GM23338 (cell line): ENCODE results near the gene KCTD3. TPM values are rescaled to one million over a fixed set of nuclear protein-coding genes. Genes with fewer than 3 reads are reported as not detected.

Experiments
- polyA plus RNA-seq: library from polyadenylated mRNA; unstranded; fragments of >200 nt; fragmentation: Nextera tagmentation; extraction: Ambion mirVana; gene quantifications from 2 replicates; pipeline ENCODE4 v1.2.1, GENCODE V29; 2016
- small RNA-seq: library from RNA; depleted of rRNA; stranded (forward); fragments of <200 nt; gene quantifications from one replicate; pipeline ENCODE3, GENCODE V24; 2014; ENCODE audit warnings: low replicate concordance
- total RNA-seq: library from RNA; depleted of rRNA; stranded (reverse); fragments of >200 nt; shearing (Covaris generic); gene quantifications from 2 replicates; pipeline ENCODE4 v1.2.3, GENCODE V29; 2014

KCTD3 gene
- total and polyA plus RNA-seq, 2 experiments from 2014 or later, result 29.4 to 60.3 TPM

Small RNA genes lying within 50 kb of the gene (small RNA-seq; reads per million reads assigned to genes)
- gene RF00108, result 0.30 reads per million, percentile 12 among the genes with 10 or more reads in this experiment
